Psoas muscle (tissue), 8 donors: ENCODE results near the gene MATN1. TPM values are rescaled to one million over a fixed set of nuclear protein-coding genes. Genes with fewer than 3 reads are reported as not detected.

Experiments
- ATAC-seq, 4 donors: fragments of 200-7000 bp; cut with Tn5 transposase; one replicate each; pipeline ENCODE4 v1.9.1; 2020; ENCODE audit warnings: moderate library complexity in 3 of 4, mild to moderate bottlenecking in 2 of 4
- DNase-seq, 2 donors: peaks; one replicate each; pipeline ENCODE4 v3.0.0-alpha.2; 2020
- H3K27ac ChIP-seq: fragments of 200-600 bp; one replicate; pipeline ENCODE4 v1.8.0; 2022
- H3K27me3 ChIP-seq, 3 donors: fragments of 200-600 bp in 1 of 3; one replicate each; pipeline versions ENCODE4 v1.6.1 to v1.8.0; 2013 to 2022; ENCODE audit warnings: low read length in 2 of 3, mild to moderate bottlenecking in 2 of 3, moderate library complexity in 1 of 3; ENCODE audit not compliant: insufficient read depth in 3 of 3
- H3K36me3 ChIP-seq, 2 donors: fragments of 200-600 bp in 1 of 2; one replicate each; pipeline versions ENCODE4 v1.6.1 to v1.8.0; 2013 to 2022; ENCODE audit warnings: low read depth in 1 of 2, mild to moderate bottlenecking in 1 of 2, moderate library complexity in 1 of 2; ENCODE audit not compliant: insufficient read depth in 1 of 2
- H3K4me1 ChIP-seq: fragments of 200-600 bp; one replicate; pipeline ENCODE4 v1.8.0; 2022
- H3K4me3 ChIP-seq: fragments of 200-600 bp; one replicate; pipeline ENCODE4 v1.8.0; 2022; ENCODE audit warnings: mild to moderate bottlenecking
- H3K9me3 ChIP-seq: fragments of 200-600 bp; one replicate; pipeline ENCODE4 v1.8.0; 2022
- WGBS, 3 donors: extraction: QIAGEN DNeasy Blood & Tissue Kit; methylation state at CpG; one replicate each; pipeline versions ENCODE4 v1.1.6 to v1.1.7; 2013; 5-methylcytosine and 5-hydroxymethylcytosine counted together
- intact Hi-C, 2 donors: fragments of 100-400 bp; cut with DNase I; formaldehyde crosslinking; loops; one replicate each; pipeline versions ENCODE4 v1.11.0 to v1.14.2; 2022
- polyA plus RNA-seq, 3 donors: library from polyadenylated mRNA; stranded (reverse); fragments of 200-250 nt; gene quantifications; one replicate each; pipeline ENCODE4 v1.2.3, GENCODE V29; 2013
- total RNA-seq, 4 donors: library from RNA; stranded (reverse); fragmentation: NEBNext Ultra II Directional in 2 of 4; extraction: Animal tissue kit (Norgen Biotek cat#: 25700) in 2 of 4; gene quantifications; one replicate each; pipeline versions ENCODE4 v1.2.1 to v1.2.4, GENCODE V29; 2021 to 2023
- TF ChIP-seq, protein P1 (sequence below): fragments of 200-600 bp; IDR thresholded peaks from one replicate; pipeline ENCODE4 v1.8.0; 2022; ENCODE audit warnings: antibody characterized with exemption
- donor health status: healthy with polysubstance abuse.
- donor health status: DM: no; HTN: no; CAD: no; lungs with moderate emphysema.
- donor health status: Bipolar disorder and iron deficiency.
- donor health status: healthy.
- donor health status: DM: yes; HTN: yes; CAD: no.
- donor health status: DM: no; HTN: no; CAD: no.
- donor health status: DM: no; HTN: no; CAD: no.
- donor health status: DM: yes; HTN: yes; CAD: no.

Gene MATN1
- total and polyA plus RNA-seq, 7 donors: 0.03 to 0.07 (median 0.04) TPM; not detected in 4

GRCh38 chr1:30729901-30730300 is 6.5 kb upstream of the MATN1 start:
- TF ChIP-seq, protein P1, sequence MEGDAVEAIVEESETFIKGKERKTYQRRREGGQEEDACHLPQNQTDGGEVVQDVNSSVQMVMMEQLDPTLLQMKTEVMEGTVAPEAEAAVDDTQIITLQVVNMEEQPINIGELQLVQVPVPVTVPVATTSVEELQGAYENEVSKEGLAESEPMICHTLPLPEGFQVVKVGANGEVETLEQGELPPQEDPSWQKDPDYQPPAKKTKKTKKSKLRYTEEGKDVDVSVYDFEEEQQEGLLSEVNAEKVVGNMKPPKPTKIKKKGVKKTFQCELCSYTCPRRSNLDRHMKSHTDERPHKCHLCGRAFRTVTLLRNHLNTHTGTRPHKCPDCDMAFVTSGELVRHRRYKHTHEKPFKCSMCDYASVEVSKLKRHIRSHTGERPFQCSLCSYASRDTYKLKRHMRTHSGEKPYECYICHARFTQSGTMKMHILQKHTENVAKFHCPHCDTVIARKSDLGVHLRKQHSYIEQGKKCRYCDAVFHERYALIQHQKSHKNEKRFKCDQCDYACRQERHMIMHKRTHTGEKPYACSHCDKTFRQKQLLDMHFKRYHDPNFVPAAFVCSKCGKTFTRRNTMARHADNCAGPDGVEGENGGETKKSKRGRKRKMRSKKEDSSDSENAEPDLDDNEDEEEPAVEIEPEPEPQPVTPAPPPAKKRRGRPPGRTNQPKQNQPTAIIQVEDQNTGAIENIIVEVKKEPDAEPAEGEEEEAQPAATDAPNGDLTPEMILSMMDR: no peak
- no peaks in the 10 kb centered on the region for H3K36me3 ChIP-seq
- intact Hi-C loops: no loop called here
- ATAC-seq: no peak
- no peaks in the 10 kb centered on the region for H3K9me3 ChIP-seq
- H3K27me3 ChIP-seq: no peaks in the 10 kb centered on the region
- no peak for DNase-seq
- 89 to 95% (median 94%) methylated on average over 6 of the region's 6 CpGs for WGBS, 3 donors
- H3K4me1 ChIP-seq: no peaks in the 10 kb centered on the region
- no peak overlapping the region for H3K27ac ChIP-seq
- no peak overlapping the region for H3K4me3 ChIP-seq

- 73 to 80% (median 75%) methylated on average over 17 of the region's 17 CpGs for WGBS, 3 donors
- intact Hi-C loops: no loop called here
Observed at GRCh38 chr1:30728832-30729638, 5.7 kb upstream of the MATN1 start.

GRCh38 chr1:30728340-30728739 is 5.0 kb upstream of the MATN1 start:
- H3K9me3 ChIP-seq: no peaks in the 10 kb centered on the region
- intact Hi-C loops: no loop called here
- WGBS, 3 donors: 77 to 89% (median 78%) methylated on average over 7 to 8 of the region's 8 CpGs
- no peaks in the 10 kb centered on the region for H3K27me3 ChIP-seq
- ATAC-seq (no peak), DNase-seq (no peak)
- H3K27ac ChIP-seq: no peak overlapping the region
- H3K4me3 ChIP-seq: no peak overlapping the region
- no peaks in the 10 kb centered on the region for H3K36me3 ChIP-seq
- TF ChIP-seq, protein P1: no peak
- no peaks in the 10 kb centered on the region for H3K4me1 ChIP-seq

More at GRCh38 chr1:30728832-30729638, 5.7 kb upstream of the MATN1 start:
- H3K4me1 ChIP-seq: no peaks in the 10 kb centered on the region
- H3K4me3 ChIP-seq: no peak overlapping the region
- no peaks in the 10 kb centered on the region for H3K36me3 ChIP-seq
- no peak for DNase-seq
- H3K27me3 ChIP-seq: no peaks in the 10 kb centered on the region
- H3K9me3 ChIP-seq: no peaks in the 10 kb centered on the region
- no peak for ATAC-seq
- TF ChIP-seq, protein P1: no peak
- no peak overlapping the region for H3K27ac ChIP-seq

GRCh38 chr1:30727824-30728223 is 4.4 kb upstream of the MATN1 start:
- Histone ChIP-seq H3K27me3 (no peaks in the 10 kb centered on the region), H3K36me3 (no peaks in the 10 kb centered on the region), H3K4me3 (no peak overlapping the region), H3K27ac (no peak overlapping the region), H3K9me3 (no peaks in the 10 kb centered on the region), H3K4me1 (no peaks in the 10 kb centered on the region)
- TF ChIP-seq, protein P1: no peak
- WGBS, 3 donors: 91 to 100% (median 95%) methylated on average over 2 of the region's 2 CpGs
- ATAC-seq: no peak
- intact Hi-C loops: no loop called here
- no peak for DNase-seq
